ACHN (cell line): ENCODE data around the gene DTL.
A peak's percentile ranks its signal among the peaks of the same experiment; 100 is the strongest.
"Not testable (repeated sequence)": the region's sequence is repeated elsewhere in the genome, so short reads cannot be mapped to it uniquely, and the experiment has no call there.

ENCODE experiments used
- DNase-seq: peaks from one replicate; pipeline ENCODE4 v3.0.0-alpha.2; 2015
- in situ Hi-C: cut with HindIII; loops from 2 replicates; pipeline ENCODE4 v1.10.0; 2017; ENCODE audit warnings: low sequenced_read_pairs, low pct_ligation_motif_present, low pct_unique_long_range_greater_than_20kb

DTL gene, protein sequence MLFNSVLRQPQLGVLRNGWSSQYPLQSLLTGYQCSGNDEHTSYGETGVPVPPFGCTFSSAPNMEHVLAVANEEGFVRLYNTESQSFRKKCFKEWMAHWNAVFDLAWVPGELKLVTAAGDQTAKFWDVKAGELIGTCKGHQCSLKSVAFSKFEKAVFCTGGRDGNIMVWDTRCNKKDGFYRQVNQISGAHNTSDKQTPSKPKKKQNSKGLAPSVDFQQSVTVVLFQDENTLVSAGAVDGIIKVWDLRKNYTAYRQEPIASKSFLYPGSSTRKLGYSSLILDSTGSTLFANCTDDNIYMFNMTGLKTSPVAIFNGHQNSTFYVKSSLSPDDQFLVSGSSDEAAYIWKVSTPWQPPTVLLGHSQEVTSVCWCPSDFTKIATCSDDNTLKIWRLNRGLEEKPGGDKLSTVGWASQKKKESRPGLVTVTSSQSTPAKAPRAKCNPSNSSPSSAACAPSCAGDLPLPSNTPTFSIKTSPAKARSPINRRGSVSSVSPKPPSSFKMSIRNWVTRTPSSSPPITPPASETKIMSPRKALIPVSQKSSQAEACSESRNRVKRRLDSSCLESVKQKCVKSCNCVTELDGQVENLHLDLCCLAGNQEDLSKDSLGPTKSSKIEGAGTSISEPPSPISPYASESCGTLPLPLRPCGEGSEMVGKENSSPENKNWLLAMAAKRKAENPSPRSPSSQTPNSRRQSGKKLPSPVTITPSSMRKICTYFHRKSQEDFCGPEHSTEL

DNA sequence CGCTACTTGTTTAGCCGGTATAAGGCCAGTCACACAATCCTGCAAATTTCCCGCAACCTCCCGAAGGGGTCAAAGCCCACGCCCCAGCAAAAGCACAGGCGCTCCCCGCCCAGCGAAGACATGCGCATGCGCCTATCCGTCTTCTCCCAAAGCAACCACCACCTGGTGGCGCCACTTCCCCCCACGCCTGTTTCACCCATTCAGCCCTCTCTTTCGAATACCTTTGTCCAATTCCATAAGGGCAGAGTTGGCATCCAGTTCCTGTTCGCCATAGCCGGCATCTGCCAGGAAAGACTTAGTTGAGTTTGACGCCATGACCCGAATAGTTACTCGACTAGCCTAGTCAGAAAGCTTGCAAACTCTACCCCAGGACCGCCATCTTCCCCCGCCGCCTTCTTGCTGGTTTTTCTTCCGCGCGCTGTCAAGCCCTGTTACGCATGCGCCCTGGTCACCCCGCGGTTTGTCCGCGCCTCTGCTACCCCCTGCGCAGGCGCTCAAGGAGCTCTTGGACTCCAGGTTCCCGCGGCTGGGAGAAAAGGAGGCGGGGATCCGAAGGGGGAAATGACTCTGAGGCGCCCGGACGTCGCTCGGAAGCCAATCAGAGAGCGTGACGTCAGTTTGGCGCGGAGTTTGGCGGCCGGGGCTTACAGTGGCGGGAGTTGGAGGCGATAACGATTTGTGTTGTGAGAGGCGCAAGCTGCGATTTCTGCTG lies at the start of gene DTL, which contains the start of gene INTS7:
Gene DTL, plus strand, starts transcription at position 626 of the 712 bp plus-strand sequence. CDS start 143 bp downstream, outside the sequence.
Gene INTS7, minus strand, starts transcription at position 435 of the 712 bp plus-strand sequence. Its CDS starts 120 bp downstream, at position 315.
- in situ Hi-C loops: no loop called here
- peak; percentile 100 for DNase-seq

DNA sequence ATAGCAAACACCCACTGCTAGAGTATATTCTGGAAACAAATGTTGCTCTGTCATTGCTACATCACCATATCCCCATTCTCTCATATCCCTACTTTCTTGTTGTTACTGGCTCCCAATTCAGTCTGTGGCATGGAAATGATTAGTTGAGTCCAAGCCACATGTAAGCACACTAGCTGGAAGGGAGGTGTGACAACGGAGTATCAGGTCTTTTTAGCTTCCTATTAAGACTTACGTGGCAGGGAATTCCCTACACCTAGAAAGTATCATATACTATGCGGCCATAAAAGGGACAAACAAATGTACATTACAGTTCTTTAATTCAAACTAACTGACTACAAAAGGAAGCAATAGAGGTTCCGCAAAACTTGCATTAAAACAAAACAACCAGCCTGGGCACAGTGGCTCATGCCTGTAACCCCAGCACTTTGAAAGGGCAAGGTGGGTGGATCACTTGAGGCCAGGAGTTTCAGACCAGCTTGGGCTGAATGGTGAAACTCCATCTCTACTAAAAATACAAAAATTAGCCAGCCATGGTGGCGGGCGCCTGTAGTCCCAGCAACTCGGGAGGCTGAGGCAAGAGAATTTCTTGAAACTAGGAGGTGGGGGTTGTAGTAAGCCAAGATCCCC lies 48.8 kb upstream of the DTL start:
- no peak for DNase-seq
- in situ Hi-C loops: no loop called here

DNA sequence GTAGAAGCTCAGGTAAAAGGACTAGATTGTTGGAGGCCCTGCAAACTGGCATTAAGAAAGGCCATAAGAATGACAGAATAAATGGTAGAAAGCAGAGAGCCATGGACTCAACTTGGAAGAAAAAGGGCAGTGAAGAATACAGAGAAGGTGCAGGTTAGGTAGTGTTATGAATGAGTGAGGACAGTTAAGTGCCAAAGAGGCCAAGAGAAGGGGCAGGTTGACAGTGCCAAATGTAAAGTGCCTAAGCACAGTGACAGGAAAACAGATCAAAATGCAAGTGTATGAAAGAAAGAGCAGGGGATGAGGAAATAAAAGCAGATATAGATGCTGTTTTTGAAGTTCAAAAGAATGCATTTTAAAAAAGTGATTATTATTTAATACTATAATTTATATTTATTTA lies 43.9 kb upstream of the DTL start:
- in situ Hi-C loops: no loop called here
- DNase-seq: no peak

DNA sequence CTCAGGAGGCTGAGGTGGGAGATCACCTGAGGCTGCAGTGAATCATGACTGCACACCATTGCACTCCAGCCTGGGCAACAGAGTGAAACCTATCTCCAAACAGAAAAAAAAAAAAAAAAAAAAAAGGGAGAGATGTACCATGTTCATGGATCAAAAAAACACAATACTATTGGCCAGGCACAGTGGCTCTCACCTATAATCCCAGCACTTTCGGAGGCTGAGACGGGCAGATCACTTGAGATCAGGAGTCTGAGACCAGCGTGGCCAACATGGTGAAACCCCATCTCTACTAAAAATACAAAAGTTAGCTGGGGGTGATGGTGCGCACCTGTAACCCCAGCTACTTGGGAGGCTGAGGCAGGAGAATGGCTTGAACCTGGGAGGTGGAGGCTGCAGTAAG lies 38.1 kb upstream of the DTL start:
- DNase-seq, in situ Hi-C loops: not testable (repeated sequence)

DNA sequence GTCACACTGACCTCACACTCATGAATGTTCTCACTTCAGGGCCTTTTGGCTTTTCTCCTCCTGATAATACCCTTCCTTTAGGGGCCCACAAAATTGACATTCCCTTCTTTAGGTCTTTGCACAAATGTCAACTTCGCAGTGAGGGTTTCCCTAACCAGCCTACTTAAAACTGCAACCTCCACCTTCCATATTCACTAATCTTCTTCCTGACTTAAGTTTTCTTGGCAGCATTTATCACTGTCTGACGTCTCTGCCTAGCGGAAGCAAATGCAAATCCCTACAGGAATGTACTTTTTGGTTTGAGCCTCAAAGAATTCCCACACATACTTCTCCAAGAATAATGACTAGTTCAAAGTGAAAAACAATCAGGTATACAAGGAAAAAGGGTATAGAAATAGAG lies 33.0 kb upstream of the DTL start:
- in situ Hi-C loops: no loop called here
- no peak for DNase-seq

DNA sequence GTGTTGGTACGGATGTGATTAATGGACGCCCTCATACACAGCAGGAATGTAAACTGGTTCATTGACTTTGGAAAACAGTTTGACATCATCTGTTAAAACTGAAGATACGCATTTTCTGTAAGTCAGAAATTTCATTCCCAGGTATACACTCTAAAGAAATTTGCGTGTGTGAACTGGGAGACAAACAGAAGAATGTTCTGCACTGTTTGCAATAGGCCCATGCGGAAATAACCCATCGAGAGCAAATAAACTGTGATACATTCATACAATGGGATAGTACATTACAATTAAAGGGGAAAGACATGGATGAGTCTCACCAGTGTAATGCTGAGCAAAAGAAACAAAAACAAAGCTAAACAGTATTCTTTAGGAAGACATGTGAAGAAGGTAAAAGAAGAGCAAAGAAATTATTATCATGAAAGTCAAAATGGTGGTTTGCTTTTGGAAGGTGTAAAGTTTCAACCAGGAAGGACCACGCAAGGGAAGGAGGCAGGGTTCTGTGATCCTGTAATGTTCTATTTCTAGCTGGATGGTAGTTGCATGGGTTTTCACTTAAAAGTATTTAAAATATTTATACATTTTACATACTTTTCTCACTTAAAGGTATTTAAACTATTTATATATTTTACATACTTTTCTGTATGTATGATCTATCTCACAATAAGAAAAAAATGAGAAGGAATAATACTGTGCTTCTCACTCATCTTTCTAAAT lies 30.5 kb upstream of the DTL start:
- in situ Hi-C loops: no loop called here

DNA sequence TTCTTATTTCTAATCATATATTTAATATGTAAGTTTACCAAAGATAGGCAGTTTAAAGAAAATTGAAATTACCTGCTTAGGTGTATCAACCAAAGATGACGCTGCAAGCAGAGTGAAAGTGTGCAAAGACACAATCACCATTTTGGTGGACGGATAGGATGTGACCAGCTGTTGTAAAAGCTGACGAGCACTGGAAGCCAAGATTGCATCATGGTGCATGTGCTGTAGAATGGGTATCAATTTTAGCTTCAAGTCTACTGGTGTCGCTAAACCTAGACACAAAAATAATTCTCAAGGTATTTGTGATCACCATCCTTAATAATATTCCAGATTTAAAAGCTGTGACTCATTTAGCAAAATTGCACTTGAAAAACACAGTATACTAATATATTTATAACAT lies 28.4 kb upstream of the DTL start:
- in situ Hi-C loops: no loop called here
- DNase-seq: no peak

More for the DNA sequence above, 30.5 kb upstream of the DTL start:
- DNase-seq: no peak

DNA sequence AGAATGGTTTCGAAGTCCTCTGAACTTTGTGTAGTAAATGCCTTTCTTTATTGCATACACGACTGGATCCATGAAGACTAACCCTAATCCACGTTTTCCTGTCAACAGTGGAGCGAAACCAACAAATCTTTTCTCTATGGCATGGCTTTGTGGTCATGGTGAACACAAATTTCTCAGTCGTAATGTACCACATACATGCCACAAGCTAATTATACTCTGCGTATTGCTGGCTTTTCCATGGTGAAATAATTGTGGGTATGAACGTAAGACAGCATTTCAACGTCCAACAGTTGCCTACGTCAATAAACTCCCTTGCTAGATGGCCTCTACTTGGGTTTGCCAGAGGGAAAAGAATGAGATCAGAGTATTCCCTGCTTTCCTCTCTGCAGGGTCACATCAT lies 27.7 kb upstream of the DTL start:
- in situ Hi-C loops: no loop called here
- DNase-seq: no peak

DNA sequence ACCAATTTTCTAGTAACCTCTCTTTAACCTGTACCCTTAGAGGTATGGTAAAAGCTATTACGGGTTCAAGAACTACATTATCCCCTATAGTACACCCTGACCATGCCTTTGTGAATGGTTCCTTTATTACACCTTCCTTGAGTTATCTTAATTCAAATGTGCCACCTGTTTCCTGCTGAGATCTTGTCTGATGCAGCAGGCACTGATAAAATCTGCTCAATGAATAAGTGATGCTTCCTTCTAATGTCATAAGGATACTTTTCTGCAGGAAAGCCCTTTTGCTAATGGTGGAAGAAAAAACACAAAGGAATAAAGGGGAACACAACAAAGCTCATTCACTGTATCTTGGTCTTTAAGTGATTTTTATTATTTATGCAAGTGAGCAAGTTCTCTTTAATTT lies 26.0 kb upstream of the DTL start:
- no peak for DNase-seq
- in situ Hi-C loops: no loop called here

DNA sequence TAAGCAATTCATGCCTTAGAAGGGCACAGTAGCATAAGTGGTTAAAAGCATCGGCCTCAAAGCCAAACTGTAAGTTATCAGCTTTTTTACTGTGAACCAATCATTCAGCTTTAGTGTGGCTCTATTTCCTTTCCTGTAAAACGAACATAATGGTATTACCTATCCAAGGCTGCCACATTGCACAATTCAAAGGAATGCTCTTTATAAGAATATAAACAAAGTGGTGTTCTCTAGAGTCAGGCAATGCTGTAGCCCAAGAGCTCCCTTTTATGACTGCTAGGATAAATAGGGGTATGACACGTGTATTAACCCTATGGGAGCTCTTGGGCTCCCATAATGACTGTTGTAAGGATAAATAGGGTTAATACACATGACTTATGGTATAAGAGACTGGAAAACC lies 25.5 kb upstream of the DTL start:
- no peak for DNase-seq
- in situ Hi-C loops: no loop called here

DNA sequence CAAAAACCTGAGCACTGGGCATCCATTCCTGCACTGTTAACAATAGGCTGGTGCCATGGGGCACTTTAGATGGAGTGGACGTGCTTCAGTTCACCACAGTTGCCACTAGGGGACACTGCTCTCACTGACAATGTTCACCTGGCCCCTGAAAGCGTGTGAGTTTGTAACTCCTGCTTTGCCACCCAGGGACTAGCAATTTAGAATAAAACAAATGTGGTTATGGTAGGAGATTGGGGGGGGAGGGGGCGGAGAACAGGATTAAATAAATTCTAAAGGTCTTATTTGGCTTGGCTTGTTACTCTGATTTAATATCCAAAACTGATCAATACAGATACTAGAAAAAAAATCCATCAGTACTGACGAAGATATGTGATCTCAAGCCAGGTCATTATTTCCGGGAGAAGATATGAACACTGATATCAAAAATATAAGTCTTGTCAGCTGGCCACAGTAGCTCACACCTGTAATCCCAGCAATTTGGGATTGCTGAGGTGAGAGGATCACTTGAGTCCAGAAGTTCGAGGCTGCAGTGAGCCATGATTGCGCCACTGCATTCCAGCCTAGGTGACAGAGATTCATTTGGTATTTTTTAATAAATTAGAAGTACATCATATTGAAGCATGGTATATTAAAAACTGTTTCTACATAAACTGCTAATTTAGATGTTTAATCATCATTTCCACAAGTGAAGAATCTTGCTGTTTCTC lies 23.4 kb upstream of the DTL start:
- in situ Hi-C loops: no loop called here
- peak; percentile 76 for DNase-seq

DNA sequence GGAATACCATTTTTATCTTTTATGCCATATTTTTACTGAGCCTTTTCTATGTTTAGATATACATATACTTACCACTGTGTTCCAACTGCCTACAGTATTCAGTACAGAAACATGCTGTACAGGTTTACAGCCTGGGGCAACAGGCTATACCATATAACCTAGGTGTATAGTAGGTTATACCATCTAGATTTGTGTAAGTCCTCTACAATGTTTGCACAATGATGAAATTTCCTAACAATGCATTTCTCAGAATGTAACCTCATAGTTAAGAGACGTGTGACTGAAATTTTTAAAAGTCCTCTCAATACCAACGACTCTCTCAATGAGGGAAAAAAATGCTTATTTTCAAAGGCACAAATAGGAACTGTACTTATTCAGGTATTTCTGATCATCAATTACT lies 21.9 kb upstream of the DTL start:
- no peak for DNase-seq
- in situ Hi-C loops: no loop called here

DNA sequence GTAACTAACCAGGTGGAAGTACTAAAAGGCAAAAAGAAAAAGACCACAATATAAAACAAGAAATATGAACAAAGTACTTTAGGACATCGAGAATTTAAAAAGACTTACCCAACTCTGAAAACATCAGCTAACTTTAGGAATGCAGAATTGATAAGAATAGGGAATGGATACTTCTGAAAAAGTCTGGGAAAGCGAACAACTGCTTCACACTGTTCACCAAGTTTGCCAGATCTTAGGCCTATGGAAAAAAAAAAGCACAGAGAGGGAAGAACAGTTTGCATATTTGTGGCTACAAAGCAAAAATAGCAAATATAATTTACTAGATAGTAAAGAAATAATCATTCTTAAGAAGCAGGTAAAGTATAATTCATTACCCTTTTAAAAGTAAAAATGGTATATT lies 14.6 kb upstream of the DTL start:
- DNase-seq: no peak
- in situ Hi-C loops: no loop called here

DNA sequence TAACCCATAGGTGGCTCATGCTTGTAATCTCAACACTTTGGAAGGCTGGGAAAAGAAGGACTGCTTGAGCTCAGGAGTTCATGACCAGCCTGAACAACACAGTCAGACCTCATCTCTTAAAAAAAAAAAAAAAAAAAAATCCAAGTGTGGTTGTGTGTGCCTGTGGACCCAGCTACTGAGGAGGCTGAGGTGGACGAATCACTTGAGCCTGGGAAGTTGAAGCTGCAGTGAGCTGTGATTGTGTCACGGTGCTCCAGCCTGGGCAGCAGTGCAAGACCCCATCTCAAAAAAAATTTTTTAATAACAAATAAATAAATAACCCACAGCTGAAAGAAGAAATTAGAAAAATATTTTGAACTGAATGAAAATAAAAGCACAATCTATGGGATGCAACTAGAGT lies 14.0 kb upstream of the DTL start:
- in situ Hi-C loops: no loop called here
- DNase-seq: no peak

DNA sequence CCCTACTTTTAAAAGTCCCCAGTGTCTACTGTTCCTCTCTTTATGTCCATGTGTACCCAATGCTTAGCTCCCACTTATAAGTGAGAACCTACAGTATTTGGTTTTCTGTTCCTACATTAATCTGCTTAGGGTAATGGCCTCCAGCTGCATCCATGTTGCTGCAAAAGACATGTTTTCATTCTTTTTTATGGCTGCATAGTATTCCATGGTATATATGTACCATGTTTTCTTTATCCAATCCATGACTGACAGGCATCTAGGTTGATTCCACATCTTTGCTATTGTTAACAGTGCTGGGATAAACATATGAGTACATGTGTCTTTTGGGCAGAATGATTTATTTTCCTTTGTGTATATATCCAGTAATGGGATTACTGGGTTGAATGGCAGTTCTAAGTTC lies 12.6 kb upstream of the DTL start:
- in situ Hi-C loops: not testable (repeated sequence)

DNA sequence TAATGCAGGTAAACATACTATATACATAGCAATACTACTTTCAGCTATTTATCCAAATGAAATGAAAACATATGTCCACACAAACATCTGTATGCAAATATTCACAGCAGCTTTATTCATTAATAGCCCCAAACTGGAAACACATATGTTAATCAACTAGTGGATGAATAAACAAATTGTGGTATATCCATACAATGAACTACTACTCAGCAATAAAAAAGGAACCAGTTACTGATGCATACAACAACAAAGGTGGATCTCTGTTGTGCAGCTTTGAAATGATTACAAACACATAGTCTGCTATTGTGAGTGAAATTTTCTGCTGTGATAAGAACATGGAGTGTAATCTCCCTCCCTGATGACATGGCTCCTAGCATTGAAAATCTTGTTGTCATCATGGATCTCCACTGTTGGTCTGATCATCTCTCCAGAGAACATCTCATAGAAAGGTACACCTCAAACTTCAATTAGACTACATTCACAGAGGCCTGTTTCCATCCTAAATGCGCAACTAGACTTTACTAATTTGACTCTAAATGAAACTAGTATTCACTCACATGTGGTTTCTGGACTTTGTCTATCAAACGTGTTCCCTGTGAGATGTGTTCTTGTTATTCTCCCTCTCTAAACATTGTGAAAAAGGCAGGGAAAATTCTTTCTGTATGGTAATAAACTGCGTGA lies 10.9 kb upstream of the DTL start:
- DNase-seq: no peak
- in situ Hi-C loops: no loop called here

More for the DNA sequence above, 12.6 kb upstream of the DTL start:
- not testable (repeated sequence) for DNase-seq

DNA sequence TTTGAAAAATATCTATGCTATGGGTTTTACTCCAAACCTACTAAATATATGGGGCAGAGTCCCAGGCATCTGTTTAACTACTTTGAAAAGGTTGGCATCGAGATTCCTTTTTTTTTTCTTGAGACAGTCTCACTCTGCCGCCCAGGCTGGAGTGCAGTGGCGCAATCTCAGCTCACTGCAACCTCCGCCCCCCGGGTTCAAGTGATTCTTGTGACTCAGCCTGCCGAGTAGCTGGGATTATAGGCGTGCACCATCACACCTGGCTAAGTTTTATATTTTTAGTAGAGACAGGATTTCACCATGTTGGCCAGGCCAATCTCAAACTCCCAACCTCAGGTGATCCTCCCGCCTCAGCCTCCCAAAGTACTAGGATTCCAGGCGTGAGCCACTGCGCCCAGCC lies 7.8 kb upstream of the DTL start:
- in situ Hi-C loops: not testable (repeated sequence)
- DNase-seq: peak; percentile 52
